Coronary artery (tissue), 2 donors: ENCODE measurements around the gene PIP4K2A.

Experiments used
- DNase-seq: peaks from one replicate; pipeline ENCODE4 v3.0.0-alpha.2; 2017; ENCODE audit warnings: low spot score
- H3K27ac ChIP-seq, 2 donors: fragments of 200-600 bp; sonication (generic); one replicate each; pipeline ENCODE4 v1.5.1; 2016 to 2019
- H3K4me3 ChIP-seq: fragments of 200-600 bp; sonication (generic); 2 replicates; pipeline ENCODE4 v1.5.1; 2016; ENCODE audit warnings: mild to moderate bottlenecking, moderate library complexity
- CTCF ChIP-seq: fragments of 200-600 bp; sonication (generic); IDR thresholded peaks from one replicate; pipeline ENCODE4 v1.5.1; 2019; ENCODE audit warnings: antibody characterized with exemption

The PIP4K2A gene

DNA sequence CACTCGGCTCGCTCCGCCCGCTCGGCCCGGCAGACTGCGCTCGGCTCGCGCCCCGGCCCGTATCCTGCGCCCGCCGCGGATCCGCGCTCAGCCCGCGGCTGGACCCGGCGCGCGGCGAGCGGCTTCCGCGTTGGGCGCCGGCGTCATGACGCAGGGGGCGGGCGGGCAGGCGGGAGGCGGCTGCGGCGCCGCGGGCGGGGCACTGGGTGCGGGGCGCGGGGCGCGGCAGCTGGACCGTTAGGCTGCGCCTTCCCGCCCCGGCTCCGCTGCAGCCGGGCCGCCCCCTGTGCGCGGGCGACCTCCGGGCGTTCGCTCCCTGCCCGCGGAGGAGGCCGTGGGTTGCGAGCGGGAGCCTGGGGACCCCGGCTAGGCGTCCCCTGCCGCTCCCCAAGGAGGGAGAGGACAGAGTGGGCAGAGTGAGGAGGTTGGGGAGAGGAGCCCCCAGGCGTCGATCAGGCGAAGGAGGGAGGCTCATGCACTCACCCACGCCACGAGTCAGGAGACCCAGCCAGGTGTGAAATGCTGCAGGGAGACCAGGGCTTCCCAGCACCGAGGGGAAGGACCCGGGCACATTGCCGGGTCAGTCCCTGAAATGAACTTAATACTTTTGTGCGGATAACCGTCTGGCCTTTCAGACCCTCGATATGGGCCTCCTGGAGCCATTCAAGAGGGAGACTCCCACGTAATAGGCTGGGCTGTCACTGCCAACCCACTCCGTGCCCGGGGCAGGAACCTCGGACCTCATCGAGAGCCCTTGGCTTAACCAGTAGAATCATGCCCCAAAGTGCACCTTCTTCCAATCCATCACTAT lies at the start of gene PIP4K2A:
Gene PIP4K2A, minus strand, starts transcription at position 100 of the 811 bp plus-strand sequence. CDS start 252 bp downstream, outside the sequence.
- no peak for DNase-seq
- H3K4me3 ChIP-seq: peak within 1 kb of the TSS; percentile 78
- peak within 1 kb of the TSS; percentile 85 to 92 for H3K27ac ChIP-seq
- TF ChIP-seq CTCF: no peak

DNA sequence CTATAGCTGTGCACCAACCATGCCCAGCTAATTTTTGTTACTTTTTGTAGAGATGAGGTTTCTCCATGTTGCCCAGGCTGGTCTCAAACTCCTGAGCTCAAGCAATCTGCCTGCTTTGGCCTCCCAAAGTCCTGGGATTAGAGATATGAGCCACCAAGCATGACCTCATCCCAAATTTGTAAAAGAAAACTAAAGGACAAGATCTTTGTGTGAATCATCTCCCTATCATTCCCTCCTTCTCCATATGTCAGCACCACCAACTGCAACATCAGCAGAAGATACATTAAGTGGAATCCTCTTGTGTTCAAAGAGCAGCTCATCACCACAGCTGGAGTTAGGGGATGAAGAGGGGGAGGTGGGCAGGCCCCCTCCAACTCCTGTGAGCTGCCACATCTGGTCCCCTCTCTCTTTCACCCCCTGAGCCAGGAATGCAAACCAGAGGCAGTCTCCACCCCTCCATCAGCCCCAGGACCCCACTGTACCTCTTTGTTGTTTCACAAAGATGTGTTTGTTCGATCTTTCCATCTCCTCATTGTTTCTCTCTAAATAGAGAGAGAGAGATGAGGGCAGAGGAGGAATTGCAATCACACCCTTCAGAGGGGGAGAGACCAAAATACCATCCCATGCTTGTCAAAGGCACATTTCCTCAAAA lies 47.3 kb upstream of the PIP4K2A start:
- Histone ChIP-seq H3K4me3 (no peak overlapping the region), H3K27ac (no peak overlapping the region)
- no peak for DNase-seq
- TF ChIP-seq CTCF: no peak

DNA sequence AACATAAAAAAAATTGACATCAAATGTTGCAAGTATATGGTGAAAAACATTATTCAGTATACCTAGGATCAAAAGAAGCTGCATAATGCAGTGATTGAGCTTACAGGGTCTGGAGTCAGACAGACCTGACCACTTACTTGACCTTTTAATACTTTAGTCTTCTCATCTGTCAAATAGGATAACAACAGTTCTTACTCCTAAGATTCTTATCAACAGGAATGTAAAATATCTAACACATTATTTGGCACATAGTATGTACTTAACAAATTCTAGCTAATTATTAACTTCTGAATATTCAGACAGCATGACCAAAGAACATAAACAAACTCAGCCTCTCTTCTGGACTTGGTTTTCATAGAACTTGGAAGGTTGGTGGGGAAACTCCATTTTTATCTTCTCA lies 45.6 kb upstream of the PIP4K2A start:
- Histone ChIP-seq H3K27ac (no peak overlapping the region), H3K4me3 (no peak overlapping the region)
- no peak for TF ChIP-seq CTCF
- no peak for DNase-seq

GRCh38 chr10:22758867-22759266 lies 44.5 kb upstream of the PIP4K2A start:
- no peak overlapping the region for H3K4me3 ChIP-seq
- H3K27ac ChIP-seq: no peak overlapping the region
- TF ChIP-seq CTCF: no peak
- no peak for DNase-seq

GRCh38 chr10:22754296-22754695 lies 39.9 kb upstream of the PIP4K2A start:
- DNase-seq: no peak
- no peak overlapping the region for H3K27ac ChIP-seq
- H3K4me3 ChIP-seq: no peak overlapping the region
- no peak for TF ChIP-seq CTCF

GRCh38 chr10:22753786-22754185 lies 39.4 kb upstream of the PIP4K2A start:
- H3K4me3 ChIP-seq: no peak overlapping the region
- no peak for TF ChIP-seq CTCF
- no peak overlapping the region for H3K27ac ChIP-seq
- DNase-seq: no peak
